NB4 (cell line): ENCODE measurements around the gene LMOD1.

Experiments used
- DNase-seq: peaks from one replicate; pipeline ENCODE4 v3.0.0; 2010; ENCODE audit warnings: low read depth
- H3K4me3 ChIP-seq: one replicate; pipeline ENCODE4 v1.5.1; 2011; ENCODE audit warnings: mild to moderate bottlenecking, low read depth, low read length, moderate library complexity
- MYC ChIP-seq: IDR thresholded peaks from 2 replicates; pipeline ENCODE4 v1.6.1; 2011; ENCODE audit warnings: low read depth, low read length
- POLR2A ChIP-seq: IDR thresholded peaks from 2 replicates; pipeline ENCODE4 v1.6.1; 2011; ENCODE audit warnings: mild to moderate bottlenecking; ENCODE audit not compliant: insufficient read length; ENCODE audit errors: extremely low read depth
- TF ChIP-seq, protein P1 (sequence below): IDR thresholded peaks from one replicate; pipeline ENCODE4 v1.5.1; 2012; ENCODE audit warnings: low read depth, low read length
- TF ChIP-seq, protein P2 (sequence below): IDR thresholded peaks from 2 replicates; pipeline ENCODE4 v1.6.1; 2011; ENCODE audit warnings: low read depth, low read length

The LMOD1 gene

DNA sequence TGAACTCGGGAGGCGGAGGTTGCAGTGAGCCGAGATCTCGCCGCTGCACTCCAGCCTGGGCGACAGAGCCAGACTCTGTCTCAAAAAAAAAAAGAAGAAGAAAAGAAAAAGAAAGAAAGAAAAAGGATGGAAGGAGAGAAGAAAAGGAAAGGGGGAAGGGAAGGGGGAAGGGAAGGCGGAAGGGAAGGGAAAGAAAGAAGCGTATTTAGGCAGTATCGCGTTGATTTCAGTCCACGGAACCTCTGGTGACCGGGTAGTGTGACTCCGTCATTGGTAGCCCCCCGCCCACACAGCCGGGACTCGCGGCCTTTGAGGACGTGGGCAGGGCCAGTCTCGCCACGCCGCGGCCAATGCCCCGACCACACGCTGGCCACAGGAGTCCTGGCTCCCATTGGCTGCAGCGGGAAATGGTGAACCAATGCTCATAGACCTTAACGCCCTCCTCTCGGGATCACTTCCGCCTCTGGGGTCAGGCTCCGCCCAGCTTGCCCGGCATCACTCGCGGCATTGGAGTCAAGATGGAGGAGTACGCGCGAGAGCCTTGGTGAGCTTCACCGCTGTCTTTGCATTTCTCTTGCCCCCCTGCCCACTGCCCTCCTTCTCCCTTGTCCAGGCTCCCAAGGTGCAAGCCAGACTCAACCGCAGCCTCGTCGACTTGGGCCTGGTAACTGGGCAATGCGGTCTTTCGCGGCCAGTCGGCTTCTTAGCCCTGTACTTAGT is 8.8 kb upstream of the LMOD1 start, which contains the start of gene TIMM17A:
Gene TIMM17A (plus strand): TSS at position 495 of the 720 bp plus-strand sequence. CDS start 24 bp downstream, at position 519.
- TF ChIP-seq POLR2A: peak; percentile 95
- TF ChIP-seq, protein P1, sequence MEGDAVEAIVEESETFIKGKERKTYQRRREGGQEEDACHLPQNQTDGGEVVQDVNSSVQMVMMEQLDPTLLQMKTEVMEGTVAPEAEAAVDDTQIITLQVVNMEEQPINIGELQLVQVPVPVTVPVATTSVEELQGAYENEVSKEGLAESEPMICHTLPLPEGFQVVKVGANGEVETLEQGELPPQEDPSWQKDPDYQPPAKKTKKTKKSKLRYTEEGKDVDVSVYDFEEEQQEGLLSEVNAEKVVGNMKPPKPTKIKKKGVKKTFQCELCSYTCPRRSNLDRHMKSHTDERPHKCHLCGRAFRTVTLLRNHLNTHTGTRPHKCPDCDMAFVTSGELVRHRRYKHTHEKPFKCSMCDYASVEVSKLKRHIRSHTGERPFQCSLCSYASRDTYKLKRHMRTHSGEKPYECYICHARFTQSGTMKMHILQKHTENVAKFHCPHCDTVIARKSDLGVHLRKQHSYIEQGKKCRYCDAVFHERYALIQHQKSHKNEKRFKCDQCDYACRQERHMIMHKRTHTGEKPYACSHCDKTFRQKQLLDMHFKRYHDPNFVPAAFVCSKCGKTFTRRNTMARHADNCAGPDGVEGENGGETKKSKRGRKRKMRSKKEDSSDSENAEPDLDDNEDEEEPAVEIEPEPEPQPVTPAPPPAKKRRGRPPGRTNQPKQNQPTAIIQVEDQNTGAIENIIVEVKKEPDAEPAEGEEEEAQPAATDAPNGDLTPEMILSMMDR: no peak
- TF ChIP-seq, protein P2, sequence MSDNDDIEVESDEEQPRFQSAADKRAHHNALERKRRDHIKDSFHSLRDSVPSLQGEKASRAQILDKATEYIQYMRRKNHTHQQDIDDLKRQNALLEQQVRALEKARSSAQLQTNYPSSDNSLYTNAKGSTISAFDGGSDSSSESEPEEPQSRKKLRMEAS: peak; percentile 65
- TF ChIP-seq MYC: peak; percentile 59
- H3K4me3 ChIP-seq: peak within 1 kb of the TSS; percentile 100
- DNase-seq: peak; percentile 97

DNA sequence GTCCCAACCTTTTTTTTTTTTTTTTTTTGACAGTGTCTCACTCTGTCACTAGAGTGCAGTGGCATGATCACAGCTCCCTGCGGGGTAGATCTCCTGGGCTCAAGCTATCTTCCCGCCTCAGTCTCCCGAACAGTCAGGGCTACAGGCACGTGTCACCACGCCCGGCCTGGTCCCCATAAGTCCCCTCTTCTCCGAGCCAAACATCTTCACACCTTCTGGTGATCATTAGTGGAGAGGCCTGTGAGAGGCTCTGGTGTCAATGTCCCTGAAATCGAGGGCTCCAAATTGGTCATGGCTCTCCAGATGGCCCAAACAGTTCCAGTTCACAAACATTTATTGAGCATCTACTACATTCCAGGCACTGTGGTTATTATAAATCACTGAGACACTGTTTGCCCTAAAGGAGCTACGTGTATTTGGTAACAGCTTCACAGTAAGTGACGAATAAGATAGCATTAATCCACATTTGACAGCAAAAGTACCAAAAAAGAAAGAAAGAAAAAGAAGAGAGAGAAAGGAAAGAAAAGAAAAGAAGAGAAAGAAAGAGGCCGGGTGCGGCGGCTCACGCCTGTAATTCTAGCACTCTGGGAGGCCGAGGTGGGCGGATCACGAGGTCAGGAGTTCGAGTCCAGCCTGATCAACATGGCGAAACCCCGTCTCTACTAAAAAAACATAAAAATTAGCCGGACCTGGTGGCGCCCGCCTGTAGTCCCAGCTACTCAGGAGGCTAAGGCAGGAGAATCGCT is 8.1 kb upstream of the LMOD1 start:
- TF ChIP-seq, protein P1: no peak
- DNase-seq: no peak
- H3K4me3 ChIP-seq: peak overlapping the region; percentile 100

DNA sequence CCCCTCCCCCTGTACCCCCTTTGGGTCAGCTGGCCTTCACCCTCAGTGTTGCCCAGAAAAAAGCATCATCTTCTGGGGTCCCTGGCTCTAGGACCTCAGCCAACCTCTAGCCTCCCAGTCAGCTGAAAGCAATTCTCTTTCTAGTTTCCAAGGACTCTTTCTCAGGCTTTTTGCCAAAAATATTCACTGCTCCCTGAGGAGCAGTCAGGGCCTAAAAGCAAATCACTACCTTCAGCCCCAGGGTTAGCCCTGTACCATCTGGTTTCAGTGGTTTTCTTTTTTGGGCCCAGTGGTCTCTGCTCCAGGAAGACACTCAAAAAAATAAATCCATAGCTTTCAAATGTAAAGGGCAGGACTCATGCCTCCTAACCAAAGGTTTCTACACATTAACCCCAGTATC is 3.1 kb upstream of the LMOD1 start:
- H3K4me3 ChIP-seq: no peak overlapping the region
- no peak for DNase-seq
- no peak for TF ChIP-seq MYC
- TF ChIP-seq, protein P1: no peak
- no peak for TF ChIP-seq POLR2A
- TF ChIP-seq, protein P2: no peak

DNA sequence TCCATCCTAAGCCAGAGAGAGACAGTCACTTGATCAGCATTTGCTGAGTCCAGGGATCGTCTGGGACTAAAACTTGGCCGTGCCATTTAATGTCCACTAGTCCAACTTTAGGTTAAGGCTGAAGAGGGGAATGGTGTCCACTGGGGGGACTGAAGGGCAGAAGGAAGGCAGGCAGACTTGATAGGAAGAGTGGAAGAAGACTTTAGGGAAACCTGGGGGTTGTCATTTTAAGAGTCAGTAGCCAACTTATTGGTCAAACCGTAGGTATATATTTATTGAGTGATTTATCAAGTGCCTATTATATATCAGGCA is 1.3 kb upstream of the LMOD1 start:
- no peak for TF ChIP-seq POLR2A
- TF ChIP-seq, protein P1: no peak
- TF ChIP-seq, protein P2: no peak
- no peak for TF ChIP-seq MYC
- no peak overlapping the region for H3K4me3 ChIP-seq
- DNase-seq: no peak

DNA sequence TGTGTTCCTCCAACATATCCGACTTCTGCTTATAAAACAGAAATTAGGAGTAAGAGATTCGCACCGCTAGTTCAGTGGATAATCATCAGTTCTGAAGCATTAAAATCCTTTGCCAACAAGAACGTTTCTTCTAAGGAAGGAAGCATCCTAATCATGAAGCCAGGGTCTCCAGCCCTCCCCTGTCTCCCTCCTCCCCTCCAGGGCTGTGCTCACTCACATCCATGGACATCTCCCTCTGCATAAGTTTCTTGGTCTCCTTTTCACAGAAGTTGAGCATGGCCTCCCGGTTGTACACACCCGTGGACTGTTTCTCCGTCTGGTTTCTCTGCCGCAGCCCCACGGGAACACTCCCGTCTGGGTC is 505 bp downstream of the LMOD1 start:
- TF ChIP-seq, protein P2: no peak
- TF ChIP-seq POLR2A (no peak), MYC (no peak)
- TF ChIP-seq, protein P1: no peak
- no peak overlapping the region for H3K4me3 ChIP-seq
- DNase-seq: no peak

DNA sequence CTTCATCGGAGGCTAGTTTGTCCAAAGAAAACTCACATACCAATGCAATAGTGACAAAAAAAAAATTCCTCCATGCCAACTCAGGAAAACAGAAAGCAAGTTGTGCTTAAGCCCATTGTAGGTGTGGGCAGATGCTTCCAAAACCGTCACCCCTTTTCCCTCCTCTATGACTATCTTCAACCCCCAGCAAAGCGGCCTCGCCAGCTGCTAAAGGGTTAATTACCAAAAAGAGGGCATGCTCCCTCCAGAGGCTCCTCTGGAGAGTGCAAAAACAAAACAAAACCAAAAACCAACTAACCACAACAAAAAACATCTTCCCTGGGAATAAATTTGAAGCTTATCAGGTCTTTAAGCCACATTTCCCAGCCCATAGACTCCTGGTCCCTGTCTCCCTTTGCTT is 1.2 kb downstream of the LMOD1 start:
- TF ChIP-seq, protein P1: no peak
- no peak for TF ChIP-seq POLR2A
- TF ChIP-seq, protein P2: no peak
- no peak for TF ChIP-seq MYC
- no peak for DNase-seq
- H3K4me3 ChIP-seq: no peak overlapping the region
